Ovary (tissue), 3 donors: ENCODE results near the gene DTX4.

Experiments
- CTCF ChIP-seq, 3 donors: fragments of 450-650 bp in 2 of 3; fragments of 200-600 bp in 1 of 3; IDR thresholded peaks; one replicate each; pipeline versions ENCODE4 v1.5.1 to v1.8.0; 2016 to 2022; ENCODE audit warnings: antibody characterized with exemption in 3 of 3, mild to moderate bottlenecking in 1 of 3
- POLR2A ChIP-seq: fragments of 450-650 bp; IDR thresholded peaks from one replicate; pipeline ENCODE4 v1.6.1; 2017; ENCODE audit warnings: antibody characterized with exemption, mild to moderate bottlenecking, moderate library complexity
- donor health status: DM: no; HTN: no; CAD: no.

- no peak for TF ChIP-seq CTCF (IDR thresholded peaks at IDR 0.05)
- no peak for TF ChIP-seq POLR2A
These were observed 17.0 kb downstream of the DTX4 start for GRCh38 chr11:59188954-59189353.
